Dermis microvascular lymphatic vessel endothelial cell (primary cell): ENCODE measurements around the gene FIGNL2. TPM values are rescaled to one million over a fixed set of nuclear protein-coding genes. Genes with fewer than 3 reads are reported as not detected.

Experiments used
- DNase-seq, 2 donors: peaks; one replicate each; pipeline versions ENCODE4 v3.0.0 to v3.0.0-alpha.2; 2010; ENCODE audit warnings: low read depth in 2 of 2
- total RNA-seq: library from RNA; depleted of rRNA; stranded (reverse); fragments of >200 nt; gene quantifications from 2 replicates; pipeline ENCODE4 v1.2.1, GENCODE V29; 2014

Gene FIGNL2
- total RNA-seq, 1 donor from 2014 or later: 0.39 TPM

GRCh38 chr12:51874000-51874399, 25.5 kb upstream of the FIGNL2 start:
- no peak for DNase-seq

GRCh38 chr12:51873251-51873994, 24.9 kb upstream of the FIGNL2 start:
- no peak for DNase-seq

- no peak for DNase-seq
These were observed 24.1 kb upstream of the FIGNL2 start for GRCh38 chr12:51872689-51872981.

- DNase-seq: no peak
These were observed 23.6 kb upstream of the FIGNL2 start for GRCh38 chr12:51871918-51872688.

- no peak for DNase-seq
These were observed 22.6 kb upstream of the FIGNL2 start for GRCh38 chr12:51871126-51871525.

GRCh38 chr12:51870504-51870903, 22.0 kb upstream of the FIGNL2 start:
- no peak for DNase-seq

- no peak for DNase-seq
These were observed 21.4 kb upstream of the FIGNL2 start for GRCh38 chr12:51869931-51870330.

- DNase-seq: no peak
These were observed 21.0 kb upstream of the FIGNL2 start for GRCh38 chr12:51869496-51869865.

- DNase-seq: no peak
These were observed 20.4 kb upstream of the FIGNL2 start for GRCh38 chr12:51868821-51869495.

GRCh38 chr12:51867796-51868428, 19.4 kb upstream of the FIGNL2 start:
- DNase-seq: no peak

- DNase-seq: no peak
These were observed 18.9 kb upstream of the FIGNL2 start for GRCh38 chr12:51867371-51867770.

- no peak for DNase-seq
These were observed 18.2 kb upstream of the FIGNL2 start for GRCh38 chr12:51866762-51867161.

- no peak for DNase-seq
These were observed 17.8 kb upstream of the FIGNL2 start for GRCh38 chr12:51866324-51866723.

- DNase-seq: no peak
These were observed 17.3 kb upstream of the FIGNL2 start for GRCh38 chr12:51865757-51866270.

- DNase-seq: no peak
These were observed 16.5 kb upstream of the FIGNL2 start for GRCh38 chr12:51864833-51865670.

GRCh38 chr12:51863933-51864832, 15.7 kb upstream of the FIGNL2 start:
- DNase-seq: no peak

- no peak for DNase-seq
These were observed 14.9 kb upstream of the FIGNL2 start for GRCh38 chr12:51863363-51863932.

- DNase-seq: no peak
These were observed 14.4 kb upstream of the FIGNL2 start for GRCh38 chr12:51862947-51863346.

- no peak for DNase-seq
These were observed 12.5 kb upstream of the FIGNL2 start for GRCh38 chr12:51860986-51861385.
